GM23248 (cell line): ENCODE measurements around the gene CWF19L1. TPM values are rescaled to one million over a fixed set of nuclear protein-coding genes. Genes with fewer than 3 reads are reported as not detected.

Source experiments
- DNase-seq: peaks from one replicate; pipeline ENCODE4 v3.0.0-alpha.2; 2015
- H2AFZ ChIP-seq: fragments of 200-600 bp; sonication (generic); 2 replicates; pipeline ENCODE4 v1.6.1; 2016; ENCODE audit warnings: antibody characterized with exemption
- H3F3A ChIP-seq: fragments of 200-600 bp; sonication (generic); 2 replicates; pipeline ENCODE4 v1.6.1; 2016; ENCODE audit warnings: mild to moderate bottlenecking, antibody characterized with exemption, mixed run types; ENCODE audit not compliant: insufficient read depth
- H3K27ac ChIP-seq: fragments of 200-600 bp; sonication (generic); 2 replicates; pipeline ENCODE4 v1.5.1; 2016; ENCODE audit warnings: mild to moderate bottlenecking
- H3K27me3 ChIP-seq: fragments of 200-600 bp; sonication (generic); replicated peaks from 2 replicates; pipeline ENCODE4 v1.6.1; 2016; ENCODE audit warnings: mild to moderate bottlenecking; ENCODE audit not compliant: insufficient read depth
- H3K36me3 ChIP-seq: fragments of 200-600 bp; sonication (generic); 2 replicates; pipeline ENCODE4 v1.6.1; 2016; ENCODE audit warnings: low read depth, mild to moderate bottlenecking
- H3K4me1 ChIP-seq: fragments of 200-600 bp; sonication (generic); 2 replicates; pipeline ENCODE4 v1.6.1; 2016; ENCODE audit warnings: mild to moderate bottlenecking; ENCODE audit not compliant: insufficient read depth
- H3K4me2 ChIP-seq: fragments of 200-600 bp; sonication (generic); one replicate; pipeline ENCODE4 v1.6.1; 2016; ENCODE audit warnings: mild to moderate bottlenecking; ENCODE audit not compliant: unreplicated experiment
- H3K4me3 ChIP-seq: fragments of 200-600 bp; sonication (generic); 2 replicates; pipeline ENCODE4 v1.5.1; 2016; ENCODE audit warnings: mild to moderate bottlenecking
- H3K79me2 ChIP-seq: fragments of 200-600 bp; sonication (generic); 2 replicates; pipeline ENCODE4 v1.6.1; 2016; ENCODE audit warnings: mild to moderate bottlenecking; ENCODE audit not compliant: insufficient read depth
- H3K9ac ChIP-seq: fragments of 200-600 bp; sonication (generic); 2 replicates; pipeline ENCODE4 v1.6.1; 2016; ENCODE audit warnings: mild to moderate bottlenecking
- H3K9me2 ChIP-seq: fragments of 200-600 bp; sonication (generic); 2 replicates; pipeline ENCODE4 v1.6.1; 2016; ENCODE audit warnings: mixed run types, mild to moderate bottlenecking, moderate library complexity; ENCODE audit not compliant: insufficient read depth
- H3K9me3 ChIP-seq: fragments of 200-600 bp; sonication (generic); one replicate; pipeline ENCODE4 v1.6.1; 2017; ENCODE audit warnings: low read depth
- H4K20me1 ChIP-seq: fragments of 200-600 bp; sonication (generic); 2 replicates; pipeline ENCODE4 v1.6.0; 2016; ENCODE audit not compliant: insufficient read depth
- EZH2 ChIP-seq: fragments of 200-600 bp; sonication (generic); IDR thresholded peaks from 2 replicates; pipeline ENCODE4 v1.6.1; 2018; ENCODE audit warnings: antibody characterized with exemption, mild to moderate bottlenecking; ENCODE audit not compliant: insufficient read depth, poor library complexity, severe bottlenecking
- EZH2phosphoT487 ChIP-seq: fragments of 200-600 bp; sonication (generic); IDR thresholded peaks from 2 replicates; pipeline ENCODE4 v1.6.1; 2018; ENCODE audit warnings: antibody characterized with exemption, moderate library complexity, mild to moderate bottlenecking, low read depth; ENCODE audit not compliant: insufficient read depth
- WGBS, 2 experiments: methylation state at CpG; one replicate each; pipeline ENCODE4 v1.1.6; 2015 to 2017; ENCODE audit warnings: low lambda C conversion rate in 2 of 2, low coverage in 1 of 2; ENCODE audit errors: missing lambda C conversion rate in 2 of 2; 5-methylcytosine and 5-hydroxymethylcytosine counted together
- in situ Hi-C: fragments of 300-500 bp; cut with MboI; formaldehyde crosslinking; loops from 2 replicates; pipeline ENCODE4 v1.15.0; 2020
- polyA plus RNA-seq: library from polyadenylated mRNA; unstranded; fragments of >200 nt; fragmentation: Nextera tagmentation; extraction: Ambion mirVana; gene quantifications from 2 replicates; pipeline ENCODE4 v1.2.1, GENCODE V29; 2016
- total RNA-seq: library from RNA; depleted of rRNA; stranded (reverse); fragments of >200 nt; shearing (Covaris generic); gene quantifications from 2 replicates; pipeline ENCODE4 v1.2.3, GENCODE V29; 2014

The CWF19L1 gene
- total and polyA plus RNA-seq, 2 experiments from 2014 or later = 17.4 to 25.9 TPM

DNA sequence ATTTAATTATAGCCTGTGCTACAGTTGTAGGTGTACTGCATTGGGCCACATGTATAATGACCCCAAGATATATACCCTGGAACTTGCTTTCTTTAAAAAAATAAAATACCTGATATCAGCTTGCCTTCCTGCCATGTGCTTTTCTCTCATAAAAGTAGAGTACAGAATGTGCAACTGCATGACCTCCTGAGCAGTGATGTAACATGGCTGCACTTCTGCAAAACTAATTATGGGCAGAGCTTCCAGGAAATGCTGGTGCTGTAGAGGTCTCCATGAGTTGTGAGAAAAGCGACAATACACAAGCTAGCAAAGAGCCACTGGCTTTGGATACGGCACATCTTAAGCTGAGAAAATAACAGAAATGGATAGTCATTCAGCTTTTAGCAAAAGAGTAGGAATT is 75.1 kb downstream of the CWF19L1 start:
- TF ChIP-seq EZH2phosphoT487 = no peak
- in situ Hi-C loops = no loop called here

DNA sequence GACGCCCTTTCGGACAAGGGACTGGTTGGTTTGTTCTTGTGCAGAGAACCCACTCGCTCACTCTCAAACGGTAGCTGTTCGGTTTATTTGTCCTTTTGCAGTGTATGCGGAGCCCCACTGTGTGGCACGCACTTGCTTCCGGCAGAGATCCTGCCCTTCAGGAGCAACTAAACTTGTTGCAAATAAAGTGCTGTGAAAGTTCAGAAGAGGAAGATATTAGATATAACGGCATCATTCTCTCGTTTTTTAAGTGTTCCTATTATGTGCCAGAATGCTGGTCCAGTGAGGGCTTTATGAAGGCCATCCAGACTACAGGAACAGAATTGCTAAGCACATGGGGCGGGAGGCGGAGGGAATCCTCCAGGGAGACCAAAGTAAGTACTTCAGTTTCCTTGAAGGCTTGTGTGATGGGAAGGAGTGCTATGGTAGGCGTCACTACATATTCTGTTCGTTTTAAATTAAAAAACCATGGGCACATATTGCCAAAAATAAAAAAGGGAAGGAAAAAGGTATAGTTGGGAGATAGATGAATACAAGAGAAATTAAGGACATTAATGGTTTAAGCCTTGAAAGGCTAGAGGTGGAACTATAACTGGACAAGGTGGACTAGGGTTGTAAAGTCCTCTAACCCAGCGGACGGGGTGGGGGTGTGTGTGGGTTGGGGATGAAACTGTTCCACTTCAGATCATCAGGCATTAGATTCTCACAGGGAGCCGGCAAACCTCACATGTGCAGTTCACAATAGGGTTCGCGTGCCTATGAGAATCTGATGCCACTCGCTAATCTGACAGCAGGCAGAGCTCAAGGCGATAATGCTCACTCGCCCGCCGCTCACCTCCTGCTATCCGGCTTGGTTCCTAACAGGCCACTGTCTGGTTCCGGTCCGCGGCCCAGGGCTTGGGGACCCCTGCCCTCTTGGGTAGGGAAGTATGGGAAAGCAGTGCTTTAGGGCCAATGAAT is 80.9 kb downstream of the CWF19L1 start:
- H3K9ac ChIP-seq = peak overlapping the region; percentile 88
- peaks cover 68% of the 10 kb centered on the region for H3K79me2 ChIP-seq
- in situ Hi-C loops = no loop called here
- no peaks in the 10 kb centered on the region for H4K20me1 ChIP-seq
- peak overlapping the region; percentile 95 for H2AFZ ChIP-seq
- H3K9me2 ChIP-seq = no peaks in the 10 kb centered on the region
- peak; percentile 73 for DNase-seq
- H3K27ac ChIP-seq = peak overlapping the region; percentile 68
- peak overlapping the region; percentile 97 for H3K4me2 ChIP-seq
- H3F3A ChIP-seq = peaks cover 29% of the 10 kb centered on the region
- peaks cover 27% of the 10 kb centered on the region for H3K4me1 ChIP-seq
- no peak for TF ChIP-seq EZH2phosphoT487
- no peak for TF ChIP-seq EZH2
- H3K9me3 ChIP-seq = no peaks in the 10 kb centered on the region
- H3K36me3 ChIP-seq = peaks cover 22% of the 10 kb centered on the region
- H3K27me3 ChIP-seq = no peaks in the 10 kb centered on the region
- H3K4me3 ChIP-seq = peak overlapping the region; percentile 89
- WGBS, 2 experiments = 41 to 43% methylated on average over 27 to 28 of the region's 28 CpGs

More for the DNA sequence above, 75.1 kb downstream of the CWF19L1 start:
- Histone ChIP-seq H3K4me1 (peaks cover 2% of the 10 kb centered on the region), H3K27me3 (no peaks in the 10 kb centered on the region), H4K20me1 (no peaks in the 10 kb centered on the region), H3K9me2 (no peaks in the 10 kb centered on the region), H3K79me2 (peaks cover 21% of the 10 kb centered on the region), H3K4me2 (no peak overlapping the region), H2AFZ (no peak overlapping the region), H3K9me3 (no peaks in the 10 kb centered on the region), H3K4me3 (no peak overlapping the region), H3K27ac (no peak overlapping the region), H3K36me3 (peaks cover 33% of the 10 kb centered on the region), H3F3A (peaks cover 6% of the 10 kb centered on the region; the same call in 1 of the 2 replicates), H3K9ac (no peak overlapping the region)
- WGBS, 2 experiments = 96 to 98% methylated on average over 2 of the region's 2 CpGs
- no peak for DNase-seq

DNA sequence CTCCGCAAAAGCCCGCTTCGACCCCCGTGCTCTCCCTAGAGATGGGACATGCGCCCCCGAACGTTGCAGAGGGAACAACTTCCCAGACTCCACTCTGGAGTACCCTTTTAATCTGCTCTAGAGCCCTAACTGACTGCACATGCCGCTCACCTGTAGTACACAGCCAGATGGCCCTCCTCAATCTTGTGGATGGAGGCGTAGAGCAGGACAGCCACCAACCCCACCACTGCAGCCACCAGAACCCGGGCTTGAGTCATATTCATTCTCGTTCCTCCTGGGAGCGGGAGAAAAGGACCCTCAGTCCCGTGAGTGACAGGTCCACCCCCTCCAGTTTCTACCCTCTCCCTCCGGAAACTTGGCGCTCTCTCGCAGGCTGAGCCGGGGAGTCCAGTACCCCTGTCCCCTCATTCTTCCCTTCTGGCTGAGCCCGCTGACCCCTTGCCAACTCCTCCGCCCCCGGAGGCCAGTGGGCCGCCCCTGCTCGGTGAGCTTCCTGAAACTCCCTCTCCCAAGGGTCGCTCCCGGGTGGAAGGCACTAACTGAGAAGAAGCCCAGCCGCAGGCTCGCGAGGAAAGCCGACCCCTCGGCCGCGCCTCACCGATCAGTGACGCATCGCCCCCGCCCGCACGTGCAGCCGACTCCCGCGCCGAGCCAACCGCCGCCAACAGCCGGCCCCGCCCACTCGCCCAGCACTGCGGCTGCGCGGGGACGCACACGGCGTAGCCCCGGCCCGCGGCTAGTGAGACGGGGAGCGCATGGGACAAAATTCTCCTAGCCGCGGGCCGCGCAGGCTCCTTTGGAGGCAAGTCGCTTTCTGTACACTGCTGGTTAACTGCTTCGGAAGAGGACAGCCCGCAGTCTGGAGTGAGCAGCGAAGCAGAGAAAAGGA is 81.8 kb downstream of the CWF19L1 start, which contains the start of gene ERLIN1:
ERLIN1 (minus strand) TSS at position 666 of the 889 bp plus-strand sequence; CDS start at position 263, 403 bp downstream.
- peak within 1 kb of the TSS; percentile 68 for H3K27ac ChIP-seq
- DNase-seq = peak; percentile 98
- H3K27me3 ChIP-seq = no peaks in the 10 kb centered on the region
- peak within 1 kb of the TSS; percentile 95 for H2AFZ ChIP-seq
- H4K20me1 ChIP-seq = no peaks in the 10 kb centered on the region
- H3K9me3 ChIP-seq = no peaks in the 10 kb centered on the region
- H3K9me2 ChIP-seq = no peaks in the 10 kb centered on the region
- H3K4me2 ChIP-seq = peak within 1 kb of the TSS; percentile 97
- peaks cover 27% of the 10 kb centered on the region for H3K4me1 ChIP-seq
- peak within 1 kb of the TSS; percentile 88 for H3K9ac ChIP-seq
- in situ Hi-C loops = no loop called here
- TF ChIP-seq EZH2phosphoT487 = no peak
- TF ChIP-seq EZH2 = no peak
- peaks cover 17% of the 10 kb centered on the region; the same call in 1 of the 2 replicates for H3K36me3 ChIP-seq
- H3F3A ChIP-seq = peaks cover 29% of the 10 kb centered on the region
- WGBS, 2 experiments = 1% methylated on average over 63 to 65 of the region's 65 CpGs
- peak within 1 kb of the TSS; percentile 89 for H3K4me3 ChIP-seq
- H3K79me2 ChIP-seq = peaks cover 75% of the 10 kb centered on the region

DNA sequence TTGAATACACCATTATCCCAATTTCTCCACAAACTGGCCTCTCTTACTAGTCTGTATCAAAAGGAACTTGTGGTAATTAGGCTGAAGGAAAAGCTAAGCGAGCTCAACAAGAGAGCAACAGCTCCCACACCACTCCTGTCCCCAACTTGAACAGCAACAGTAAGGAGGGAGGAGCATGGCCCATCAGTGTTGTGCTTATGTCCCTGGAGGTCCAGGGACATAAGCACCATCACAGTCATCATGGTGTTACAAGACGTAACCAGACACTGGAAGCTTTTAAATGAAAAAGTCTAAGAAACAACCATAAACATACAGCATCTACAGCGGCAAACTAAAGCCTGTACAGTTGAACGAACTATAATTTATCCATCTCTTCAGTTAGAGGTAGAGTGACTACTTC is 82.6 kb downstream of the CWF19L1 start:
- WGBS, 2 experiments = 0 to 2% methylated on average over 4 of the region's 4 CpGs
- no peaks in the 10 kb centered on the region for H3K9me3 ChIP-seq

More for the DNA sequence above, 82.6 kb downstream of the CWF19L1 start:
- Histone ChIP-seq H3K4me1 (peaks cover 27% of the 10 kb centered on the region), H3K27me3 (no peaks in the 10 kb centered on the region), H3K9me2 (no peaks in the 10 kb centered on the region), H4K20me1 (no peaks in the 10 kb centered on the region), H3K79me2 (peaks cover 75% of the 10 kb centered on the region), H3K4me3 (peak overlapping the region; percentile 89), H3K9ac (peak overlapping the region; percentile 88), H3K4me2 (peak overlapping the region; percentile 93), H3F3A (peaks cover 33% of the 10 kb centered on the region), H3K36me3 (peaks cover 10% of the 10 kb centered on the region; the same call in 1 of the 2 replicates), H2AFZ (peak overlapping the region; percentile 95), H3K27ac (peak overlapping the region; percentile 68)
- peak; percentile 54 for DNase-seq
- in situ Hi-C loops = no loop called here
- TF ChIP-seq EZH2phosphoT487 = no peak
